GM19351 (cell line): ENCODE data around the gene LGALS7B.
"Not testable (repeated sequence)": the region's sequence is repeated elsewhere in the genome, so short reads cannot be mapped to it uniquely, and the experiment has no call there.

Source experiments
- ATAC-seq: cut with Tn5 transposase; IDR thresholded peaks from one replicate; pipeline ENCODE4 v1.9.1; 2021; ENCODE audit warnings: mild to moderate bottlenecking, moderate library complexity; ENCODE audit not compliant: unreplicated experiment

The LGALS7B gene

DNA sequence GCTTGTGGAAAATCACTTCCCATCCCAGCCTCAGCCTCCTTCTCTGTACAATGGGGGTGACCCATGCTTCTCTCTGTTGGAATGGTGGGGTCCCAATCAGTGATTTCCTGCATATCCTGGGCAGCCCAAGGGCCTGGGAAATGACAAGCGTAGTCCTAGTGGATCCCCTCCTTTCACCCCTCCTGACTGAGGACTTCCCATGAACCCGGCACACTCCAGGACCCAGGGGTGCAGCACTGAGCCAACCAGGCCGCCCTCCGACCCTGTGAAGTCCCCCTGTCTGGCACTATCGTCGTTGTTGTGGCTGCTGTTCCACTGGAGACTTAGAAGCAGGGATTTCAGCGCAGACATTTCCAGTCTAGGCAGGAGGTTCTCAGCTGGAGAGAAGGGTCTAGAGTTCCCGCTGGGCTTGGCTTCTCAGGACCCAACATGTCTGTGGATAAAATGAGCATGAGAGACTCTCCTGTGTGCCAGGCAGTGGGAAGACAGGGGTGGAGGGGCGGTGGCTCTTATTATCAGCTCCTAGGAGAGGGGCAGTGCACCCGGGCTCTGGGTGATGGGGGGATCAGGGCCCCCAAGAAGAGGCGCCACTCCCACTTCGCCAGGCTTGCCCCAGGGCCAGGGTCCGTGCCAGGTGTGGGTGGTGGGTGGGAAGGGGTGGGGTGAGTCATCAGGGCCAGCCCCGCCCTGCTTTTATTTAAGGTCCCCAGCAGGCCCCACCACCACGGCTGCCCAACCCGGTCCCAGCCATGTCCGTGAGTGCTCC, at the start of gene LGALS7B:
Gene LGALS7B (plus strand): TSS at position 723 of the 766 bp plus-strand sequence. CDS start 27 bp downstream, at position 750.
- no peak for ATAC-seq

DNA sequence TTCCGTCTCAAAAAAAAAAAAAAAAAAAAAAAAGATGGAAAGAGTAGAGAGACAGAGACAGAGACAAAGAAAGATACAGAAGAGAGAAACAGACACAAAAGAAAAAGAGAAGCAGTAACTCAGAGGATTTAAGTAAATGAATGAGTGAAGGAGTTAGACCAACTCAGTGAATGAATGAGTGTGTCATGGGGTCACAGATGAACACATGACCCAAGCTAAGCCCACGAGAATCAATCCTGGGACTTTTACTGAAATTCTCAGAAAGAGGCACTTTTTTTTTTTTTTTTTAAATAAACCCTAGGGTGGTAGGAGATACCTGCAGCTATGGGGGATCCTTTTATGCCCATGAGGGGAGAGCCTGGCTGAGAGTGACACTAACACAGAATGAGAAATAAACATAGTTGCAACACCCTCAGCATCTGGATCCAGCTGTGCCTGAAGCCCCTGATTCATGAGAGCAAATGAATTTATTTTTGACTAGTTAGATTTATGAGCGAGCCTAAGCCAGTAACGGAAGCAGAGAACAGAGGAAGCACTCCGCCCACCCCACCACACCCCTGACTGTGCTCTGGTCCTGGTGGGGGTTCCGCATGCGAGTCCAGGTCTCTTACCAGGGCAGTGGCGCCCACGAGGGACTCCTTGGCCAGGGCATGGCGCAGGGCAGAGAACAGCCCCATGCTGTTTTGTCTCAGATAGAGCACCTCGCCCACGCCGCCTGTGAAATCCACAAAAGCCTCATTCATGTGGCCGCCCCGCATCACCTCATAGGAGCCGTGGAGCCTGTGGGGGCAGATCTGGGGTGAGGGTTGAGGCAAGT, 49.4 kb upstream of the LGALS7B start:
- ATAC-seq, result no peak

DNA sequence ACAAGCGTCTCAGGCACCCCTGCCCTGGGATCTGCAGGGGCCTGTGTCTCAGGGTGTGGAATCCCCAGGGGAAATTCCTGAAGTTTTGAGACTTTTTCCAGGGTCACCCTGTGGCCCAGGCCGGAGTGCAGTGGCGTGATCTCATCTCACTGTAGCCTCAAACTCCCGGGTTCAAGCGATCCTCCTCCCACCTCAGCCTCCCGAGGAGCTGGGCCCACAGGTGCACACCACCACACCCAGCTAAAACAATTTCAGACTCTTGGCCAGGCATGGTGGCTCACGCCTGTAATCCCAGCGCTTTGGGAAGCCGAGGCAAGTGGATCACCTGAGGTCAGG, 48.8 kb upstream of the LGALS7B start:
- no peak for ATAC-seq

DNA sequence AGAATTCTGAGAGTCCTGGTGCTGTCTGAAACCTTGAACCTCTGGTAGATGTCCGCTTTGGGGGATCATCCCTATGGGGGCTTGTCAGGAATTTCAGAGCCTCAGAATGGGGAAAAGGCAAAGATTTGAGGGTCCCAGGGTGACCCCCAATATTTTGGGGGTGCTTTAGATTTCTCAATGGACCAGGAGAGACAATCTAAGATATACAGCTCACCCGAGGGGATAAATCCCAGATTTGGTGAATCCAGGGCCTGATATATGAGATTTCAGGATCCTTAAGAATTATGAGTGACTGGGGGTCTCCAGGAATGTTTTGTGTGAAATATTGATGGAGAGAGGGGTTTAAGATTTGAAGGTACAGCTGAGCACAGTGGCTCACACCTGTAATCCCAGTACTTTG, 48.1 kb upstream of the LGALS7B start:
- ATAC-seq, result no peak

DNA sequence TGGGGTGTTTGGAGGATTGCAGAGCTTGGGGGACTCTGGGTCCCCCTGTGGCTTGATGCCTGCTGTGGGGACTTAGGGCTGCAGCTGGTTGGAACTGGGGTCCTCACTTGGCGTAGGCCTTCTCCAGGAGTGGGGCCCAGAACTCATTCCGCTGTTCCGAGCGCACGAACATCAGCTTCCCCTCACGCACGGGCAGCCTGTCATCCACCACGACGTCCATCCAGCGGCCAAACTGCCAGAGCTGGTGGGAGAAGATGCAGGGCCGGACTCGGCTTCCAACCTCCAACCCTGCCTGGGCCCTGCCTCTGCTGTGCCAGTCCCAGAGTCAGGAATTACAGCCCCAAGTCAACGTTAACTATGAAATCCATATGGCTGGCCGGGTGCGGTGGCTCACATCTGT, 47.3 kb upstream of the LGALS7B start:
- ATAC-seq, result no peak

DNA sequence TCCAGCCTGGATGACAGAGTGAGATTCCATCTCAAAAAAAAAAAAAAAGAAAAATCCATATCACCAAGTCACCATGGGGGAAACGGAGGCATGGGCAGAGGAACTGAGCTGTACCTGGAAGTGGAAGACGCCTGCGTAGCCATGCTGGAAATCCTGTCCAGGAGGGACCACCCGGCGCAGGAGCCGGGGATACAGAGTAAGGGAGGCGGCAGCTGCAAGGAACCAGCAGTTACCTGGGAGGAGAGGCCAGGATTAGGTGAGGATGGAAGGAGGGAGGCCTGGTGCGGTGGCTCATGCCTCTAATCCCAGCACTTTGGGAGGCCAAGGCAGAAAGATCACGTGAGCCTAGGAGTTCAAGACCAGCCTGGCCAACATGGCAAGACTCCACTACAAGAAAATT, 46.7 kb upstream of the LGALS7B start:
- ATAC-seq, result no peak

DNA sequence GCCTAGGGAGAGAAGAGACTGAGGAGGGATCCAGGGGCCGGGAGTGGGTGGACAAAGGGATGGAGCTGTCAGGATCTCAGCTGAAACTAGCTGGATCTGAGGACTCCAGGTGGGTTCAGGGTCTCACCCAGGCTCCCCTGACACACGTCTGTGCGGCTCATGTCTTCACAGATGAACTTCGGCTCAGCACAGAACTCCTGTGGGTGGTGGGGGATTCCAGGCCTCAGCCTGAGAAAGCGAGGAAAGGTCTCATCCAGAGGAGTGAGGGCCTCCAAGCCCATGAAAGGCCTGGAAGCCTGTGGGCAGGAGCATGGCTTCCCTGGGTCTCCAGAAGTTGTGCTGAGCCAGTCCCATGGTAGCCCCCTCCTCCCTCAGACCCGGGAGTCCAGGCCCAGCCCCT, 46.1 kb upstream of the LGALS7B start:
- ATAC-seq, result no peak

DNA sequence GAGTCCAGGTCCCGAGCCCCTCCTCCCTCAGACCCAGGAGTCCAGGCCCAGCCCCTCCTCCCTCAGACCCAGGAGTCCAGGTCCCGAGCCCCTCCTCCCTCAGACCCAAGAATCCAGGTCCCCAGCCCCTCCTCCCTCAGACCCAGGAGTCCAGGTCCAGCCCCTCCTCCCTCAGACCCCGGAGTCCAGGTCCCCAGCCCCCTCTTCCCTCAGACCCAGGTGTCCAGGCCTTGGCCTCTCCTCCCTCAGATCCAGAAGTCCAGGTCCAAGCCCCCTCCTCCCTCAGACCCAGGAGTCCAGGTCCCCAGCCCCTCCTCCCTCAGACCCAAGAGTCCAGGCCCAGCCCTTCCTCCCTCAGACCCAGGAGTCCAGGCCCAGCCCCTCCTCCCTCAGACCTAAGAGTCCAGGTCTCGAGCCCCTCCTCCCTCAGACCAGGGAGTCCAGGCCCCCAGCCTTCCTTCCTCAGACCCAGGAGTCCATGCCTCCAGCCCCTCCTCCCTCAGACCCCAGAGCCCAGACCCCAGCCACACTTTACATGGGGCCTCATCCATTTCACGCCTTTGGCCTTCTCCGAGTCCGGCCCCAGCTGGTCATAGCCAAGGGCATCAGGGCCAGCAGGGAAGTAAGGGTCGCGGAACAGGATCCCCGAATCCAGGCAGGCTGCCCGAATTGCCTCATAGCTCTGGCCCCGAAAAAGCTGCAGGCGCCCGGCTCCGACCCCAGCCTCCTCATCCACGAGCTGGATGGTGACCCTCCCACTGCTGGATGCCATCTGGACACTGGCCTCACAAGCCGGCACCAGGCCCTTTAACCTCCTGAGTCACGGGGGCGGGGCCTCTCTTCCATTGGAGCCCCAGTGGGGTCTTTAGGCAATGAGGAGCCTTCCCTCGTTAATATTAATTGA, 45.4 kb upstream of the LGALS7B start:
- ATAC-seq, result no peak

DNA sequence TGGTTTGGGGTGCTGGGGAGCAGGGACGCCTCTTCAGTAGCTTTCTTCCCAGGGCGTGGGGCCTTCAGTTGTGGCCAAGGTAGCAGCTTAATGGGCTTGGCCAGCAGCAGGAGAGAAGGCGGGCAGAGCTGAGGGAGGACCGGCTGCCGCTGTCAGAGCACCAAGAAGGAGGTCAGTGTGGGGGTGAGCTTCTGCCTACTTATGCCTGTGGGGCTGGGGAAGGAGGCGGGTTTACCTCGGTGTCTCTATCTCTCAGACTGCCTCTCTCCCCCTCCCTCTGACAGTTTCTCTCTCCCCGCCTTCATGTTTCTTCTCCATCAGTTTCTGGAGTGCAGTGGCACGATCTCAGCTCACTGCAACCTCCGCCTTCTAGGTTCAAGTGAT, 44.7 kb upstream of the LGALS7B start, which contains the start of gene CAPN12:
Gene CAPN12 (minus strand): TSS at position 177 of the 384 bp plus-strand sequence. CDS start 309 bp downstream, outside the sequence.
- no peak for ATAC-seq

DNA sequence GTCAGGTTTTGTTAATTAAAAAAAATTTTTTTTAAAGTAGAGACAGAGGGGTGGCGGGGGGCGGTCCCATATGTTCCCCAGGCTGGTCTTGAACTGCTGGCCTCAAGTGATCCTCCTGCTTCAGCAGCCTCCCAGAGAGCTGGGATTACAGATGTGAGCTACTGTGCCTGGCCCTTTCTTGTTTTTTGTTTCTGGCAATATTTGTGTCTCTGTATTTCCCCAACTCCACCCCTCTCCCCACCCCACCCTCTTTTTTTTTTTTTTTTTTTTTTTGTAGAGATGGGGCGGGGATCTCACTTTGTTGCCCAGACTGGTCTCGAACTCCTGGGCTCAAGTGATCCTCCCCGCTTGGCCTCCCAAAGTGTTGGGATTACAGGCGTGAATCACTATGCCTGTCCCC, 44.1 kb upstream of the LGALS7B start:
- ATAC-seq, result no peak

DNA sequence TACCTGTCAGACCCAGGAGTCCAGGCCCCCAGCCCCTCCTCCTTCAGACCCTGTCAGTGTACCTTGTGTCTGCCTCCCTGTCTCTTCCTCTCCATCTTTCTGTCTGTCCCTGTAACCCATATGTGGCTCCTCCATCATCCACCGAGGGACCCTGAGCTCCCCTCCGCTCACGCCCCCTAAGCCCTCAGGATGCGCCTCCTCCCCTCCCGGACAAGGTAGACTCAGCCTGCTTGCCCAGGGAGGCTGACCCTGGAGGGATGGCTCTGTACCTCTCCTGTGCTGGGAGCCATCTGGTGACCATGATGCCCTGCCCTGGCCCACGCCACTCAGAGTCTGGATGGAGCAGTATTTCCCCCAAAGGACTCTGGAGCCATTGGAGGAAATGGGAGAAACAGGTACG, 43.7 kb upstream of the LGALS7B start:
- no peak for ATAC-seq

DNA sequence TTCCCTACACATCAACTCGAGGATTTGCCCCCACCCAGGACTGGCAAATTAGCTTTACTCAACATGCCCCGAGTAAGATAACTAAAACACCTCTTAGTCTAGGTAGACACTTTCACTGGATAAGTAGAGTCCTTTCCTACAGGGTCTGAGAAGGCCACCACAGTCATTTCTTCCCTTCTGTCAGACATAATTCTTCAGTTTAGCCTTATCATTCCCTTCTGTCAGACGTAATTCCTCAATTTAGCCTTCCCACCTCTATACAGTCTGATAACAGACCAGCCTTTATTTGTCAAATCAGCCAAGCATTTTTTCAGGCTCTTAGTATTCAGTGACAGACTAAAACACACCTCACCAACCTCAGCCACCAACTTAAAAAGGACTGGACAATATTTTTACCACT, 35.2 kb upstream of the LGALS7B start:
- ATAC-seq, result not testable (repeated sequence)

DNA sequence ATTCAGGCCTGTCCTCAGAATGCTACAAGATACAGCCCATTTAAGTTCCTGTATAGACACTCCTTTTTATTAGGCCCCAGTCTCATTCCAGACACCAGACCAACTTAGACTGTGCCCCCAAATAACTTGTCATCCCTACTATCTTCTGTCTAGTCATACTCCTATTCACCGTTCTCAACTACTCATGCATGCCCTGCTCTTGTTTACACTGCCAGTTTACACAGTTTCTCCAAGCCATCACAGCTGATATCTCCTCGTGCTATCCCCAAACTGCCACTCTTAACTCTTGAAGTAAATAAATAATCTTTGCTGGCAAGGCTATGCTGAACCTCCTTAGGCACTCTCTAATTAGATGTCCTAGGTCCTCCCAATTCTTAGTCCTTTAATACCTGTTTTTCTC, 34.8 kb upstream of the LGALS7B start:
- not testable (repeated sequence) for ATAC-seq

DNA sequence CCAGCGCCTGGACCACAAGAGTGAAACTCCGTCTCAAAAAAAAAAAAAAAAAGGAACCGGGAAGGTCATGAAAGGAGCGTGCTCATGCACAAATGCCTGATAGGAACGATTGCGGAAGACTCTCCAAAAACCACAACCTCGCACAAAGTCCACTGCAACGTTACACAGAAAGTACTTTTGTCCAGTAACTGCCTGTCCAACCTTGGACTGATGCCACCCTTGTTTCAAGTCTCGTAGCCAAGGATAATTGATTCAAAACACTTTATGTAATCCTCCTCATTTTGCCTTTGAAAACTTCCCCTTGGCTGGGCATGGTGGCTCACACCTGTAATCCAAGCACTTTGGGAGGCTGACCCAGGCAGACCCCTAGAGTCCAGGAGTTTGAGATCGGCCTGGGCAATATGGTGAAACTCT, 29.4 kb upstream of the LGALS7B start:
- no peak for ATAC-seq

DNA sequence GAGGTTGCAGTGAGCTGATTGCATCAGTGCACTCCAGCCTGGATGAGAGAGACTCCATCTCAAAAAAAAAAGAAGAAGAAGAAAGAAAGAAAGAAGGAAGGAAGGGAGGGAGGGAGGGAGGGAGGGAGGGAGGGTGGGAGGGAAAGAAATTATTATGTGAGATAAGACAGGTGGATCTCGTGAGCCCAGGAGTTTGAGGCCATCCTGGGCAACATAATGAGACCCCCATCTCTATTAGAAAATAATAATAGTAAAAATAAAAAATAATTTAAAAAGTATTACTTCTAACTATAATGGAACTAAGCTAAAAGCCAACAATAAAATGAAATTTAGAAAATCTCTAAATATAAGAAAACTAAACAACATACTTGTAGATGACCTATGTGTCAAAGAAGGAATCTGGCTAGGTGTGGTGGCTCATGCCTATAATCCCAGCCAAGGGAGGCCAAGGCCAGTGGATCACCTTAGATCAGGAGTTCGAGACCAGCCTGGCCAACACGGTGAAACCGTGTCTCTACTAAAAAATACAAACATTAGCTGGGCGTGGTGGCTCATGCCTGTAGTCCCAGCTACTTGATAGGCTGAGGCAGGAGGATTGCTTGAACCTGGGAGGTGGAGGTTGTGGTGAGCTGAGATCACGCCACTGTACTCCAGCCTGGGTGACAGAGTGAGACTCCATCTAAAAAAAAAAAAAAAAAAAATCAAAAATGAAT, 28.0 kb upstream of the LGALS7B start:
- not testable (repeated sequence) for ATAC-seq

DNA sequence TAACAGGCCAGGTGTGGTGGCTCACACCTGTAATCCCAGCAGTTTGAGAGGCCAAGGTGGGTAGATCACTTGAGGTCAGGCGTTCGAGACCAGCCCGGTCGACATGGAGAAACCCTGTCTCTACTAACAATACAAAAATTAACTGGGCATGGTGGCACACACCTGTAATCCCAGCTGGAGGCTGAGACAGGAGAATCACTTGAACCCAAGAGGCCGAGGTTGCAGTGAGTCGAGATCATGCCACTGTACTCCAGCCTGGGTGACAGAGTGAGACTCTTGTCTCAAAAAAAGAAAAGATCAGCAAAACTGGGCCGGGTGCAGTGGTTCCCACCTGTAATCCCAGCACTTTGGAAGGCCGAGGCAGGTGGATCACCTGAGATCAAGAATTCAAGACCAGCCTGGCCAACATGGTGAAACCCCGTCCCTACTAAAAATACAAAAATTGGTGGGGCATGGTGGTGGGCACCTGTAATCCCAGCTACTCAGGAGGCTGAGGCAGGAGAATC, 27.1 kb upstream of the LGALS7B start:
- not testable (repeated sequence) for ATAC-seq

DNA sequence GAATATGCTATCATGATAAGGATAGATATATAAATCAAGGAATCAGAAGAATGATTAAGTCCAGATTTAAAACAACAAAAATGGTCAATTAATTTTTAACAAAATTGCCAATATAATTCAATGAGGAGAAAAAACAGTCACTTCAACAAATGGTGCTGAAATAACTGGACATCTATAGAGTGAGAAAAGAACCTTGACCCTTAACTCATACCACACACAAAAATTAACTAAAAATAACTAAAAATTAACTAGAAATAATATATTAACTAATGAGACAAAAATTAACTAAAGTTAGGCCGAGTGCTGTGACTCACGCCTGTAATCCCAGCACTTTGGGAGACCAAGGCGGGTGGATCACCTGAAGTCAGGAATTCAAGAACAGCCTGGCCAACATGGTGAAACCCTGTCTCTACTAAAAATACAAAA, 25.2 kb upstream of the LGALS7B start:
- ATAC-seq, result no peak

DNA sequence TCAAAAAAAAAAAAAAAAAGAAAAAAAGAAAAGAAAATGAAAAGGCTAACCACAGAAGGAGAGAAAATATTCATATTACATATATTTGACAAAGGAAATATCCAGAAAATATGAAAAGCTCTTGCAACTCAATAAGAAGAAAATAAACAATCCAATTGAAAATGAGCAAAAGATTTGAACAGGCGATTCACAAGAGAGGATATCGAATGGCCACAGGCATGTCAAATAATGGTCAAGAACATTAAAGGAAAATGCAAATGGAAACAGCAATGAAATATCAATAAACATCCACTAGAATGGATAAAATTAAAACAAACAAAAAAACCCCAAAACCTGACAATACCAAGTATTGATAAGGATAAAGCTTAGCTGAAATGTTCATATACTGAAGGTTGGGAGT, 23.8 kb upstream of the LGALS7B start:
- no peak for ATAC-seq

DNA sequence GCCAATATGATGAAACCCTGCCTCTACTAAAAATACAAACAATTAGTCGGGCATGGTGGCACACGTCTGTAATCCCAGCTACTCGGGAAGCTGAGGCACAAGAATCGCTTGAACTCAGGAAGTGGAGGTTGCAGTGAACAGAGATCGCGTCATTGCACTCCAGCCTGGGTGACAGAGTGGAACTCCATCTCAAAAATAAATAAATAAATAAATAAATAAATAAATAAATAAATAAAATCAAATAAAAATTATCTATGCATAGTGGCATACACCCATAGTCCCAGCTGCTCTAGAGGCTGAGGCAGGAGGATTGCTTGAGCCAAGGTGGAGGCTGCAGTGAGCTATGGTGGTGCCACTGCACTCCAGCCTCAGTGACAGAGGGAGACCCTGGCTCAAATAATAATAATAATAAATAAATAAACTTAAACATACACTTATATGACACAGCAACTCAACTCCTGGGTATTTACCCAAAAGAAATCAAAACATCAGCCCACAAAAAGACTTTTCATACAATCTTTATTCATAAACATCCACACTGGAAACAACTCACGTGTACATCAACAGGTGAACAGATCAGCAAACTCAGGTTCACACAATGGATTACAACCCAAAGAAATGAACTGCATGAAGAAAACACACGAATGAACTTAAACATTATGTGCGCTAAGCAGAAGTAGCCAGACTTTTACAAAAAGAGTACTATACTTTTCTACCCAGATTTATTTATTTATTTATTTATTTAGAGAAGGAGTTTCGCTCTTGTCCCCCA, 22.5 kb upstream of the LGALS7B start:
- ATAC-seq, result no peak
